ENCODE data around the gene IL23R. TPM values are rescaled to one million over a fixed set of nuclear protein-coding genes. Genes with fewer than 3 reads are reported as not detected.

Gene IL23R
- total and polyA plus RNA-seq, 2 of the 8 experiments (the other 6 are each of a cell fraction or from before 2014, with no cell fraction given) = not detected

- TF ChIP-seq CHD7 (IDR thresholded peaks at IDR 0.05; ENCODE audit: insufficient replicate concordance, low read length) (no peak), CEBPB (IDR thresholded peaks at IDR 0.05; ENCODE audit: low read depth, low read length) (no peak), EZH2 (IDR thresholded peaks at IDR 0.05; ENCODE audit: low read depth, low read length, severe bottlenecking) (no peak), BRCA1 (IDR thresholded peaks at IDR 0.05; ENCODE audit: low read depth, low read length) (no peak), CBX8 (IDR thresholded peaks at IDR 0.05; ENCODE audit: borderline replicate concordance, low read depth, low read length) (no peak), ZNF274 (IDR thresholded peaks at IDR 0.05; ENCODE audit: borderline replicate concordance, extremely low read depth, low read length) (no peak)
- TF ChIP-seq, protein P1, sequence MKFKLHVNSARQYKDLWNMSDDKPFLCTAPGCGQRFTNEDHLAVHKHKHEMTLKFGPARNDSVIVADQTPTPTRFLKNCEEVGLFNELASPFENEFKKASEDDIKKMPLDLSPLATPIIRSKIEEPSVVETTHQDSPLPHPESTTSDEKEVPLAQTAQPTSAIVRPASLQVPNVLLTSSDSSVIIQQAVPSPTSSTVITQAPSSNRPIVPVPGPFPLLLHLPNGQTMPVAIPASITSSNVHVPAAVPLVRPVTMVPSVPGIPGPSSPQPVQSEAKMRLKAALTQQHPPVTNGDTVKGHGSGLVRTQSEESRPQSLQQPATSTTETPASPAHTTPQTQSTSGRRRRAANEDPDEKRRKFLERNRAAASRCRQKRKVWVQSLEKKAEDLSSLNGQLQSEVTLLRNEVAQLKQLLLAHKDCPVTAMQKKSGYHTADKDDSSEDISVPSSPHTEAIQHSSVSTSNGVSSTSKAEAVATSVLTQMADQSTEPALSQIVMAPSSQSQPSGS (IDR thresholded peaks at IDR 0.05; ENCODE audit: low read length) = no peak
Observed at GRCh38 chr1:67216401-67216800, 50.1 kb downstream of the IL23R start (continued).

Data from H1 (cell line).